Transverse colon (tissue), 4 donors: ENCODE data around the gene CDX1. TPM values are rescaled to one million over a fixed set of nuclear protein-coding genes. Genes with fewer than 3 reads are reported as not detected.
A peak's percentile ranks its signal among the peaks of the same experiment; 100 is the strongest.

Experiments used
- DNase-seq: peaks from one replicate; pipeline ENCODE4 v3.0.0-alpha.2; 2019
- H3K27ac ChIP-seq, 4 donors: fragments of 200-600 bp; sonication (generic); 2 replicates each; pipeline ENCODE4 v1.5.1; 2016 to 2018; ENCODE audit warnings: inconsistent platforms in 4 of 4
- H3K27me3 ChIP-seq: fragments of 200-600 bp; sonication (generic); 2 replicates; pipeline ENCODE4 v1.5.1; 2017; ENCODE audit warnings: inconsistent platforms
- H3K36me3 ChIP-seq, 4 donors: fragments of 200-600 bp; sonication (generic); 2 replicates each; pipeline ENCODE4 v1.5.1; 2017 to 2019; ENCODE audit warnings: inconsistent platforms in 4 of 4
- H3K4me1 ChIP-seq, 4 donors: fragments of 200-600 bp; sonication (generic); 2 replicates each; pipeline ENCODE4 v1.5.1; 2017 to 2020; ENCODE audit warnings: inconsistent platforms in 4 of 4
- H3K4me3 ChIP-seq, 4 donors: fragments of 200-600 bp; sonication (generic); 1 replicate in 1 of 4; 2 replicates in 3 of 4; pipeline versions ENCODE4 v1.5.1 to v1.6.1; 2017 to 2019; ENCODE audit warnings: inconsistent platforms in 4 of 4
- H3K9me3 ChIP-seq, 2 donors: fragments of 200-600 bp; sonication (generic); 2 replicates each; pipeline ENCODE4 v1.5.1; 2017 to 2019; ENCODE audit warnings: inconsistent platforms in 2 of 2
- EP300 ChIP-seq: sonication (generic); formaldehyde crosslinking; IDR thresholded peaks from one replicate; pipeline ENCODE4 v1.6.1; 2017; ENCODE audit warnings: antibody characterized with exemption, low read depth
- POLR2A ChIP-seq: fragments of 450-650 bp; IDR thresholded peaks from one replicate; pipeline ENCODE4 v1.6.1; 2016; ENCODE audit warnings: antibody characterized with exemption, mild to moderate bottlenecking, moderate library complexity
- POLR2AphosphoS5 ChIP-seq, 3 donors: sonication (generic); formaldehyde crosslinking; IDR thresholded peaks; one replicate each; pipeline ENCODE4 v1.6.1; 2016; ENCODE audit warnings: antibody characterized with exemption in 3 of 3
- WGBS, 2 donors: methylation state at CpG; one replicate each; pipeline ENCODE4 v1.1.5; 2018; ENCODE audit warnings: low coverage in 1 of 2; 5-methylcytosine and 5-hydroxymethylcytosine counted together
- in situ Hi-C, 4 donors: fragments of 200-750 bp; cut with MboI; loops; one replicate each; pipeline versions ENCODE4 v1.15.0 to v1.15.1; 2017; ENCODE audit warnings: low sequenced_read_pairs in 3 of 4, low pct_ligation_motif_present in 1 of 4, low pct_unique_long_range_greater_than_20kb in 1 of 4
- intact Hi-C: fragments of 100-400 bp; cut with DNase I; formaldehyde crosslinking; loops from one replicate; pipeline ENCODE4 v1.15.1; 2023; ENCODE audit warnings: low total_unique reads
- total RNA-seq, 4 donors: library from RNA; depleted of rRNA; stranded (reverse); fragments of >200 nt; gene quantifications; one replicate each; pipeline ENCODE4 v1.1.0, GENCODE V29; 2016
- TF ChIP-seq, protein P1 (sequence below), 5 experiments: fragments of 200-600 bp in 3 of 5; fragments of 450-650 bp in 2 of 5; sonication (generic) in 3 of 5; IDR thresholded peaks; 1 replicate in 2 of 5; 2 replicates in 3 of 5; pipeline ENCODE4 v1.5.1; 2016 to 2017; ENCODE audit warnings: antibody characterized with exemption in 5 of 5, inconsistent platforms in 3 of 5, mild to moderate bottlenecking in 2 of 5, moderate library complexity in 1 of 5

The CDX1 gene
- total RNA-seq, 4 donors from 2014 or later, result 249 to 540 (median 360) TPM

GRCh38 chr5:150189728-150190502 lies 23.3 kb downstream of the CDX1 start, which contains the start of gene SLC6A7:
SLC6A7 (plus strand) TSS chr5:150190062; CDS start chr5:150190328, 266 bp downstream.
- Histone ChIP-seq H3K4me3 (peak within 1 kb of the TSS in 1 of 4 donors; percentile 0), H3K9me3 (no peaks in the 10 kb centered on the region)
- DNase-seq, result no peak

GRCh38 chr5:150190503-150190979 lies 24.0 kb downstream of the CDX1 start:
- WGBS, 2 donors, result 62 to 100% methylated on average over 1 to 16 of the region's 16 CpGs
- Histone ChIP-seq H3K9me3 (no peaks in the 10 kb centered on the region), H3K27me3 (peaks cover 12% of the 10 kb centered on the region), H3K4me3 (no peak overlapping the region), H3K4me1 (peaks cover 16 to 40% (median 32%) of the 10 kb centered on the region in 4 donors), H3K36me3 (no peaks in the 10 kb centered on the region), H3K27ac (no peak overlapping the region)
- in situ Hi-C loops (no loop called here), intact Hi-C loops (no loop called here)
- no peak for DNase-seq
- TF ChIP-seq POLR2A, result no peak

More at GRCh38 chr5:150189728-150190502, 23.3 kb downstream of the CDX1 start, which contains the start of gene SLC6A7:
- in situ Hi-C loops, result no loop called here
- Histone ChIP-seq H3K4me1 (peaks cover 17 to 46% (median 38%) of the 10 kb centered on the region in 4 donors), H3K36me3 (no peaks in the 10 kb centered on the region), H3K27me3 (peaks cover 12% of the 10 kb centered on the region), H3K27ac (peak within 1 kb of the TSS in 1 of 4 donors; percentile 88)
- TF ChIP-seq, protein P1, sequence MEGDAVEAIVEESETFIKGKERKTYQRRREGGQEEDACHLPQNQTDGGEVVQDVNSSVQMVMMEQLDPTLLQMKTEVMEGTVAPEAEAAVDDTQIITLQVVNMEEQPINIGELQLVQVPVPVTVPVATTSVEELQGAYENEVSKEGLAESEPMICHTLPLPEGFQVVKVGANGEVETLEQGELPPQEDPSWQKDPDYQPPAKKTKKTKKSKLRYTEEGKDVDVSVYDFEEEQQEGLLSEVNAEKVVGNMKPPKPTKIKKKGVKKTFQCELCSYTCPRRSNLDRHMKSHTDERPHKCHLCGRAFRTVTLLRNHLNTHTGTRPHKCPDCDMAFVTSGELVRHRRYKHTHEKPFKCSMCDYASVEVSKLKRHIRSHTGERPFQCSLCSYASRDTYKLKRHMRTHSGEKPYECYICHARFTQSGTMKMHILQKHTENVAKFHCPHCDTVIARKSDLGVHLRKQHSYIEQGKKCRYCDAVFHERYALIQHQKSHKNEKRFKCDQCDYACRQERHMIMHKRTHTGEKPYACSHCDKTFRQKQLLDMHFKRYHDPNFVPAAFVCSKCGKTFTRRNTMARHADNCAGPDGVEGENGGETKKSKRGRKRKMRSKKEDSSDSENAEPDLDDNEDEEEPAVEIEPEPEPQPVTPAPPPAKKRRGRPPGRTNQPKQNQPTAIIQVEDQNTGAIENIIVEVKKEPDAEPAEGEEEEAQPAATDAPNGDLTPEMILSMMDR (IDR thresholded peaks at IDR 0.05), result no peak
- TF ChIP-seq POLR2A, result no peak
- no peak for TF ChIP-seq POLR2AphosphoS5 (IDR thresholded peaks at IDR 0.05)
- TF ChIP-seq EP300, result no peak
- 5% methylated on average over 57 of the region's 58 CpGs; no CpG with 5 or more reads in 1 of the 2 donors for WGBS, 2 donors
- intact Hi-C loops, result no loop called here

- in situ Hi-C loops, result no loop called here
- Histone ChIP-seq H3K27ac (no peak overlapping the region), H3K27me3 (peaks cover 12% of the 10 kb centered on the region)
Measured at GRCh38 chr5:150190987-150191386, 24.4 kb downstream of the CDX1 start.

DNA sequence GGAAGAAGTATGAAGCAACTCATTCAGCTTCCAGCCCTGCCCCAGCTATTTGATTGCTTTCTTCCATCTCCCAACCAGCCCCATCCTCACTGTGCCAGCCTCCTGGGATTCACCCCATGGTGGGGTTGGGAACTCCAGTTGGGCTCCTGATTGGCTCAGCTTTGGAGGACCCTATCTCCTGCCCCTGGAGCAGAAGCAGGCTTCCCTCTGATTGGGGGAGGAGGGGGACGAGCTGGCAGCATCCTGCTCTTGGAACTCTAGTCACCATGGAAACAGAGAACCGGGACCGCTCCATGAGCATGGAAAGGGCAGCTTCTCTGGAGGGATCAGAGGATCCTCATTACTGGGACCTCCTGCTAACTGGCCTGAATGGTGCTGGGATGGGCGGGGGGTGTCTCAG lies 25.9 kb downstream of the CDX1 start:
- Histone ChIP-seq H3K27me3 (peaks cover 12% of the 10 kb centered on the region), H3K4me3 (no peak overlapping the region), H3K9me3 (no peaks in the 10 kb centered on the region), H3K4me1 (peaks cover 3 to 20% (median 16%) of the 10 kb centered on the region in 4 donors), H3K36me3 (no peaks in the 10 kb centered on the region), H3K27ac (no peak overlapping the region)
- DNase-seq, result no peak
- intact Hi-C loops (no loop called here), in situ Hi-C loops (no loop called here)
- TF ChIP-seq, protein P1 (IDR thresholded peaks at IDR 0.05), result no peak
- TF ChIP-seq EP300 (no peak), POLR2AphosphoS5 (IDR thresholded peaks at IDR 0.05) (no peak), POLR2A (no peak)
- 89% methylated on average over 4 of the region's 4 CpGs; no CpG with 5 or more reads in 1 of the 2 donors for whole genome bisulfite sequencing, 2 donors

More at GRCh38 chr5:150190987-150191386, 24.4 kb downstream of the CDX1 start:
- WGBS, 2 donors, result 61% methylated on average over 2 of the region's 2 CpGs; no CpG with 5 or more reads in 1 of the 2 donors
- Histone ChIP-seq H3K36me3 (no peaks in the 10 kb centered on the region), H3K4me1 (peaks cover 11 to 35% (median 28%) of the 10 kb centered on the region in 4 donors), H3K4me3 (no peak overlapping the region), H3K9me3 (no peaks in the 10 kb centered on the region)
- TF ChIP-seq EP300 (no peak), POLR2A (no peak), POLR2AphosphoS5 (IDR thresholded peaks at IDR 0.05) (no peak)
- TF ChIP-seq, protein P1 (IDR thresholded peaks at IDR 0.05), result no peak
- no peak for DNase-seq
- intact Hi-C loops, result no loop called here
